ENCODE measurements around the gene OGFOD2. TPM values are rescaled to one million over a fixed set of nuclear protein-coding genes. Genes with fewer than 3 reads are reported as not detected.

OGFOD2 gene
- total and polyA plus RNA-seq, 2 donors (not counting 1 experiment from before 2014, with no cell fraction given): 26.7 to 99.3 TPM

DNA sequence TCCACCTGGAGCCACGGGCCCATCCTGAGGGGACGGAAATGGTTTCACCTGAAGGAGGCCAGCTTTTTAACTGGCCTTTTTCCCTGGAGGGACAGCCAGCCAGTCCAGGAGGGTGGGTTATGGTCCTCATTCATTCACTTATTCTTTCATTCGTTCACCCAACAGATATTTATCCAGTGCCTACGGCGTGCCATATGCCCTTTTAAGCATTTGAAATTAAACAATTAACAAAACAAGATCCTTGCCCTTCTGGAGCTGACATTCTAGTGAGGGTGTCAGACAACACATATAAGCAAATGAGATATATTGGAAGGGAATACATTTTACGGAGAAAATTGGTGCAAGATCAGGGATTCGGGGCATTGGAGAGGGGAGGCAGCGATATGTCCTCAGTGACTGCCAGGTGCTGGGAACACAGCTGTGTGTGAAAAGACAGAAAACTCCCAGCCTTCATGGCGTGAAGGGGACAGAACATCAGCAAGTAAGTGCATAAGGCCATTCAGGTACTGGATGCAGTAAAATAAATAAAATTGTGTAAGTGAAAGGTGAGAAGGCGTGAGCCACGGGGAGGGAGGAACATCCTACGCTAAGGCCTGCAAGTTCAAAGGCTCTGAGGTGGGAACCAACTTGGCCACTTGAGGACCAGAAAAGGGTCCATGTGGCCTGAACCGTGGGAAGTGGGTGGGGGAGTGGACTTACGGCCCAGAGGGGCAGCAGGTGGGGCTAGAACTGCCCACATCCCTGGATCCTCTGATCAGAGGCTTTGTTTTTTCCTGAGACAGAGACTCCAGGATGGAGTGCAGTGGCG, 8.1 kb upstream of the OGFOD2 start:
- POLR2A ChIA-PET: interaction anchor here (0.5 to 1.4 kb wide), 8 partner anchors 8 to 822 kb away, joined by 3 to 7 read pairs (median 4); partner anchors contain the start of genes ARL6IP4, MPHOSPH9, MTRFR and OGFOD2

More for the DNA sequence above, 8.1 kb upstream of the OGFOD2 start:
- CTCF ChIA-PET: interaction anchor here (0.6 to 1.7 kb wide), 7 partner anchors 9 to 174 kb away, joined by 3 to 4 read pairs (median 3); partner anchors contain the start of gene OGFOD2
- Histone ChIP-seq H3K36me3 (replicated peaks in 1 of 2; ENCODE audit: control extremely low read depth in 1 of 2, control insufficient read depth in 1 of 2, extremely low read depth in 1 of 2, insufficient read depth in 2 of 2, low read length in 1 of 2) (no peaks in the 10 kb centered on the region), H3K9ac (ENCODE audit: low read length) (no peak overlapping the region), H3K27me3 (replicated peaks in 1 of 4; ENCODE audit: control extremely low read depth in 1 of 4, control insufficient read depth in 3 of 4, insufficient read depth in 4 of 4, low read length in 3 of 4) (no peaks in the 10 kb centered on the region), H2AFZ (ENCODE audit: insufficient read depth, low read depth, low read length, poor library complexity, severe bottlenecking) (no peak overlapping the region), H3K4me1 (ENCODE audit: control insufficient read depth in 2 of 2, insufficient read depth in 2 of 2, low read length in 2 of 2) (peaks cover 8 to 14% of the 10 kb centered on the region in 2 donors), H3K27ac (ENCODE audit: low read length in 2 of 2) (no peak overlapping the region), H4K20me1 (ENCODE audit: control insufficient read depth, insufficient read depth, low read length, poor library complexity, severe bottlenecking) (no peaks in the 10 kb centered on the region), H3K79me2 (ENCODE audit: control insufficient read depth, insufficient read depth, low read length) (no peaks in the 10 kb centered on the region), H3K4me3 (ENCODE audit: control extremely low read depth in 1 of 5, extremely low read depth in 1 of 5, insufficient read depth in 1 of 5, low read depth in 2 of 5, low read length in 4 of 5) (no peak overlapping the region), H3K9me3 (ENCODE audit: control extremely low read depth in 1 of 3, control insufficient read depth in 2 of 3, insufficient read depth in 1 of 3, low read length in 2 of 3) (no peaks in the 10 kb centered on the region), H3K4me2 (replicated peaks; ENCODE audit: low read depth, low read length, poor library complexity, severe bottlenecking) (peak overlapping the region; percentile 98)
- Mint-ChIP-seq H3K27ac (peak overlapping the region; percentile 46), H3K9me3 (ENCODE audit: insufficient read depth) (no peaks in the 10 kb centered on the region), H3K4me1 (peaks cover 6% of the 10 kb centered on the region), H3K27me3 (no peaks in the 10 kb centered on the region), H3K4me3 (peak overlapping the region; percentile 83)
- WGBS (ENCODE audit: insufficient coverage): 77% methylated on average over 13 of the region's 15 CpGs
- intact Hi-C loops (cut with micrococcal nuclease): loop anchor here (1.0 to 2.0 kb wide), 3 partner anchors 7 to 440 kb away; partner anchors contain the start of genes DENR, KNTC1 and RSRC2
- no peak for TF ChIP-seq EZH2 (IDR thresholded peaks at IDR 0.05; ENCODE audit: borderline replicate concordance, insufficient read depth, low read depth, low read length, poor library complexity, severe bottlenecking)
- TF ChIP-seq, protein P1, sequence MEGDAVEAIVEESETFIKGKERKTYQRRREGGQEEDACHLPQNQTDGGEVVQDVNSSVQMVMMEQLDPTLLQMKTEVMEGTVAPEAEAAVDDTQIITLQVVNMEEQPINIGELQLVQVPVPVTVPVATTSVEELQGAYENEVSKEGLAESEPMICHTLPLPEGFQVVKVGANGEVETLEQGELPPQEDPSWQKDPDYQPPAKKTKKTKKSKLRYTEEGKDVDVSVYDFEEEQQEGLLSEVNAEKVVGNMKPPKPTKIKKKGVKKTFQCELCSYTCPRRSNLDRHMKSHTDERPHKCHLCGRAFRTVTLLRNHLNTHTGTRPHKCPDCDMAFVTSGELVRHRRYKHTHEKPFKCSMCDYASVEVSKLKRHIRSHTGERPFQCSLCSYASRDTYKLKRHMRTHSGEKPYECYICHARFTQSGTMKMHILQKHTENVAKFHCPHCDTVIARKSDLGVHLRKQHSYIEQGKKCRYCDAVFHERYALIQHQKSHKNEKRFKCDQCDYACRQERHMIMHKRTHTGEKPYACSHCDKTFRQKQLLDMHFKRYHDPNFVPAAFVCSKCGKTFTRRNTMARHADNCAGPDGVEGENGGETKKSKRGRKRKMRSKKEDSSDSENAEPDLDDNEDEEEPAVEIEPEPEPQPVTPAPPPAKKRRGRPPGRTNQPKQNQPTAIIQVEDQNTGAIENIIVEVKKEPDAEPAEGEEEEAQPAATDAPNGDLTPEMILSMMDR (IDR thresholded peaks at IDR 0.05): no peak
- DNase-seq (no peak), ATAC-seq (ENCODE audit: low read depth) (no peak)
